ENCODE results near the gene SUFU.

SUFU gene

DNA sequence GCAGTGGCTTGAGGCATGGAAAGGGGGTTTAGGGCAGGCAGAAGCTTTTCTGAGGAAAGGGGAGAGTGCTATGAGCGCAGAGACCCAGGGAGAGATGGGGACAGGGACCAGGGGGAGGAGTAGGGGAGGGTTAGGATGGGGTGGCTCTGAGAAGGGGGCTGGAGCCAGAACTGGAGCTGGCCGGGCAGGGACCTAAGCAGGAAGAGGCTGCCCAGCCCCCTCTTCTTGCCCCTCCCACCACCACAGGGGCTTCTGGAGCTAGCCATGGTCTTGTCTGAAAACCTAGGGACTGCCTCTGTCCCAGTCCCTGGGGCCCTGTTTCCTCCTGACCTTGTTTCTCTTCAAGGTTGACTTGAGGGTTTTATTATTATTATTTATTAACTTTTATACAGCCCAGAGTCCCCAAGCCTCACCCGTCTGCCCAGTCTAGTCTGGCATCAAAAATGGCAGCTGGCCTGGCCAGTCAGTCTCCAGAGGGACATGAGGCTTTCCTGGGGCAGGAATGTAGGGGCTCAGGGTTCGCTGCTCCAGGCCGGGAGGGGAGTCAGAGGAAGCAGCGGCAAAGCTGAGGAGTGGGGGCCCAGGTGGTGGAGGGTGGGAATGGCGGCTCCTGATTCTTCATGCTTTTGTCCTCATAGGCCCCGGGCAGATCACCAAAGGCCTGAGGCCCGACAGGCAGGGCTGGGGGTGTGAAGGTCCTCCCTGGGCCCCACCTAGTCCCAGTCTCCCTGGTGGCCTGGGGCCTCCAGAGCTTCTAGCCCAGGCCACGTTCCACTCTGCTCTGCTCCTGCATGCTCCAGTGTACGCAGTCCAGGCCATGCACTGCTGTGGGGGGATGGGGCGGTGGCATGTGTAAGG lies 146.3 kb downstream of the SUFU start:
- TF ChIP-seq, protein P1, sequence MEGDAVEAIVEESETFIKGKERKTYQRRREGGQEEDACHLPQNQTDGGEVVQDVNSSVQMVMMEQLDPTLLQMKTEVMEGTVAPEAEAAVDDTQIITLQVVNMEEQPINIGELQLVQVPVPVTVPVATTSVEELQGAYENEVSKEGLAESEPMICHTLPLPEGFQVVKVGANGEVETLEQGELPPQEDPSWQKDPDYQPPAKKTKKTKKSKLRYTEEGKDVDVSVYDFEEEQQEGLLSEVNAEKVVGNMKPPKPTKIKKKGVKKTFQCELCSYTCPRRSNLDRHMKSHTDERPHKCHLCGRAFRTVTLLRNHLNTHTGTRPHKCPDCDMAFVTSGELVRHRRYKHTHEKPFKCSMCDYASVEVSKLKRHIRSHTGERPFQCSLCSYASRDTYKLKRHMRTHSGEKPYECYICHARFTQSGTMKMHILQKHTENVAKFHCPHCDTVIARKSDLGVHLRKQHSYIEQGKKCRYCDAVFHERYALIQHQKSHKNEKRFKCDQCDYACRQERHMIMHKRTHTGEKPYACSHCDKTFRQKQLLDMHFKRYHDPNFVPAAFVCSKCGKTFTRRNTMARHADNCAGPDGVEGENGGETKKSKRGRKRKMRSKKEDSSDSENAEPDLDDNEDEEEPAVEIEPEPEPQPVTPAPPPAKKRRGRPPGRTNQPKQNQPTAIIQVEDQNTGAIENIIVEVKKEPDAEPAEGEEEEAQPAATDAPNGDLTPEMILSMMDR (IDR thresholded peaks at IDR 0.05; ENCODE audit: extremely low read depth, missing control alignments): no peak
- DNase-seq (ENCODE audit: low spot score): no peak

DNA sequence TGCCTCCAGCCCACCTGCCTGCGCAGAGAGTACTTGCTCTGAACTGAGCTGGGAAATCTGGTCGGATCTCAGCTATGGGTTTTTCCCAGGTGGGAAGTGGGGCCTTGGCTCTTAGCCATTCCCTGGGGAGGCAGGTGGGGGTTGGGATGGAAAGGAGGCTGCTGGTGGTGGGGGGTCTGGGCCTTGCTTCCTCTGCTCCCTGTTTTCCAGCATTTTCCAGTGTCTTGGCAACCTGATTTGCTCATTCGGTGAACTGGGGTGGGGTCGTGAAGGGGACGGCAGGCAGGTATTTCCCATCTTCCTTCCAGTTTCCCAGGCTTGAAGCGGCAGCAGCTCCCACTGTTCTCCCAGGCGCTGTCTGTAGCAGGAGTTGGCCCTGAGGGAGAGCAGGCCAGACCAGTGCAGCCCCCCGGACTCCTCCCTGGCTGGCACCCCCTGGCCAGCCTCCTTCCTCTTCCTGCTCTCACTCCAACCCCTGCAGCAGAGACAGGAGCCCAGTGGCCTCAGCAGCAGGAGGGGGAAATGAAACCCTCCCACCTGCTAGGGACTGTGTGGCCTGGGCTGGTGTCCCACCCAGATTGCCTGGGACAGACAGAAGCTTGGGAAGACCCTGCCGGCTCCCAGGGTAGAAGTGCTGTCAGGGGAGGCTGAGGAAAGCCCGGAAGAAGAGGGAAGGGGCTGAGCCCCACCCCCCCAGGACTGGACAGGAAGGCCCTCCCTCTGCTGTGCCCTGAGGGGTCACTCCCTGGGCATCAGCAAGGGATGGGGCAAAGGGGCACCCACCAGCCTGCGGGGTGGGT lies 147.1 kb downstream of the SUFU start:
- DNase-seq (ENCODE audit: low spot score): no peak
- TF ChIP-seq, protein P1 (IDR thresholded peaks at IDR 0.05; ENCODE audit: extremely low read depth, missing control alignments): no peak

DNA sequence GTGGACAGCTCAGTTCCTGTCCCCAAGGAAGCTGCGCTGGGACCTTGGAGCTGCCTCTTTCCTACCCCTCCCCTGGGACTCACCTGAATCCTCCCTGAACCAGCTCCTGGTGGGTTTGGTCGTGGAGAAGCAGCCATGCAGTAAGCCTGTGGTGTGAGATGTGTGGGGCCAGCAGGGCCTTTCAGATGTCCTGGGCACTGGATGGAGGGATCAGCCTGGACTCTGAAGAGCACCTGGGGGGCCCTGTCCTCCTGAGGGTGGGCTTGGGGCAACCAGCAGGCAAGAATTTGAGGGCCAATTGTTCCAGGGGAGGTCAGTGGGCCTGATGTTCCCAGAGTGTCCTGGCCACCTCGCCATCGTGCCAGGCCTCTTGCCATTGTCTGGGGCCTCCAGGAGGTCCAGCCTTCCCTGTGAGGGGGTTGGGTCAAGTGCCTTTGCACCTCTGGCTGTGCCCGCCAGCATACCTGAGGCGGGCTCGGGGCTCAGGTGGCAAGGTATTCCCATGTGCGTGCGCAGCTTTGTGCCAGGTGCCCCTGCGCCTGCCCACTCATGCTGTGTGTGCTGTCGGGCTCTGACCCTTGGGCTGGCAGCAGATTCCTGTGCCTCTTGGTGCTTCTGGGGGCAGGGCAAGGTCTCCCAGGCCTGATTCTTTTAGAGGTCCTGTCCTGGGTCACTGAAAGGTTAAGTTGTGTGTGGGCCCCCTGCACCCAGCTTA lies 147.8 kb downstream of the SUFU start:
- TF ChIP-seq, protein P1 (IDR thresholded peaks at IDR 0.05; ENCODE audit: extremely low read depth, missing control alignments): no peak
- no peak for DNase-seq (ENCODE audit: low spot score)

DNA sequence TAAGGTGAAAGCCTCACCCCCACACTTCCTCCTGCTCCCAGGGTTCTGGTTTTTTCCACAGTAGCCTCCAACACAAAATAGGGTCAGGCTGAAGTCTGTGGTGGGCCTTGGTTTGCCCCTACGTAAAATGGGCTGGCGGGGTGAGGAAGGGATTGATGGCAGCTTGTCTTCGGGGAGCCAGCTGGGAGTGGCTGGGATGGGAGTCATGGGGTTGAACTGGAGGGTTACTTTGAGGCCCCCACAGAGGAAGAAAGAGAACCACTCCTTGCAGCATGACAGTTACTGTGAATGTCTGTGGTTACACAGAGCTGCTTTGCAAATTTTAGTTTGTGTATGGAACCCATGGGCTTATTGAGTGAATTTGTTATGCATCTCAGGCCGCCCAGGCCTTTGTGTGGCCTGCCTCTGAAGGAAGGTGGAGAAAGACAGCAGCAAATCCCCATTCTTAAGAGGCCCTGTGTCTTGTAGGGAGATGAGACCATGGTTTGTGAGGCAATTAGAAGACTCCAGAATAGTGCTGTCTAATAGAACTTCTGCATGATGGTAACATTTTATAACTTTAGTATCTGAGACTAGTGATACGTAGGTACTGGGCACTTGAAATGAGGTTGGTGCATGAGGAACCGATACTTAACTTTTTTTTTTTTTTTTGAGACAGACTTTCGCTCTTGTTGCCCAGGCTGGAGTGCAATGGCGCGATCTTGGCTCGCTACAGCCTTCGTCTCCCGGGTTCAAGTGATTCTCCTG lies 148.6 kb downstream of the SUFU start:
- TF ChIP-seq, protein P1 (IDR thresholded peaks at IDR 0.05; ENCODE audit: extremely low read depth, missing control alignments): no peak
- DNase-seq (ENCODE audit: low spot score): peak; percentile 80

DNA sequence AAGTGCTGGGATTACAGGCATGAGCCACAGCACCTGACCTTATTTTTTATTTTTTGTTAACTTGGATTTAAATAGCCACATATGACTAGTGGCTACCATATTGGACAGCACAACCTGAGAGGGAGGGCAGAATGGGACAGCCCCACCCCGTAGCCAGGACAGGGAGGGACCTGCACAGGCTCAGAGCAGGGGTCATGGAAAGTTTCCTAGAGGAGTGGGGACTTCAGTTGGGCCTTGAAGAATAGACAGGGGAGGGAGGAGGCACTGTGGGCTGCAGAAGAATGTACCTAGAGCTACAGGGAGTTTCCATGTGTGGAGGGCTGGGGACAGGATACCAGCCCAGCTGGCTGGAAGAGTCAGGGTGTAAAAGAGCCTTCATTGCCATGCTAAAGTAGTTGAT lies 149.3 kb downstream of the SUFU start:
- TF ChIP-seq, protein P1 (IDR thresholded peaks at IDR 0.05; ENCODE audit: extremely low read depth, missing control alignments): no peak
- DNase-seq (ENCODE audit: low spot score): no peak

DNA sequence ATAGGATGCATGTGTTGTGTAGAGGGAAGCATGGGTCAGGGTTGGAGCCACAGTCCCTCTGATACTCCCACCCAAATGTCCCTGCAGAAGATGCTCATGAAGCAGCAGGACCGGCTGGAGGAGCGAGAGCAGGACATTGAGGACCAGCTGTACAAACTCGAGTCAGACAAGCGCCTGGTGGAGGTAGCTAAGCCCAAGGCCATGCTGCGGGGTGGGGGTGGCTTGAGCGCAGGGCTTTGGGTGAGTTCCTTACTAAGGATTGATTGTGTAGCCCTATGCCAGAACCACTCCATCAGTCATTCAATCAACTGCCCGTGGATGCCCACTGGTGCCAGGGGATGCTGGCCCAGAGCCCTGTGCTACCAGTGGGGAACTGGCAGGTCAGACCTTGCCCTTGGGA lies 150.8 kb downstream of the SUFU start:
- TF ChIP-seq, protein P1 (IDR thresholded peaks at IDR 0.05; ENCODE audit: extremely low read depth, missing control alignments): no peak
- DNase-seq (ENCODE audit: low spot score): no peak
